Measurements from ENCODE around the gene SLA2. TPM values are rescaled to one million over a fixed set of nuclear protein-coding genes. Genes with fewer than 3 reads are reported as not detected.
"Not testable (repeated sequence)": the region's sequence is repeated elsewhere in the genome, so short reads cannot be mapped to it uniquely, and the experiment has no call there.

The SLA2 gene, protein sequence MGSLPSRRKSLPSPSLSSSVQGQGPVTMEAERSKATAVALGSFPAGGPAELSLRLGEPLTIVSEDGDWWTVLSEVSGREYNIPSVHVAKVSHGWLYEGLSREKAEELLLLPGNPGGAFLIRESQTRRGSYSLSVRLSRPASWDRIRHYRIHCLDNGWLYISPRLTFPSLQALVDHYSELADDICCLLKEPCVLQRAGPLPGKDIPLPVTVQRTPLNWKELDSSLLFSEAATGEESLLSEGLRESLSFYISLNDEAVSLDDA
- under 0.01 TPM for total RNA-seq

DNA sequence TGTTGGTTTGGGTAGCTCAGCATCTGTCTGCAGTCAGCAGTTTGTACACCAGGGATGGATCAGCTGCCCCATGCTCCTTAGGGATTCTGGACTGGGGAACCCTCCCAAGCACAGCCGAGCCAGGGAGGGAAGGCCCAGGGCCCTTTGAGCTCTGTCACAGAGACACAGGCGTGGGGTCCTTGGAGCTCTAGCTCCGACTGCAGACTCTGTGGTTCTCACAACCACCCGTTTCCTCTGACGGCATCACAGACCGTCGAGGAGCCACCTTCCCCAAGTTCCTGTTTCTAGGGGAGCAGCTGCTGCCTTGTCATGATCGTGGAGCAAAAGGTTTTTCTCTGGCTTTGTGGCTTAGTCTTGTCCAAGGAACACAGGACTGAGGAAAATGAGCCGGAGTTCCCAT lies at the start of gene SLA2:
Gene SLA2 (minus strand): TSS at position 199 of the 400 bp plus-strand sequence. CDS start 4,861 bp downstream, outside the sequence.
- FAIRE-seq (no peak), DNase-seq (ENCODE audit: low spot score in 2 of 2) (no peak)

DNA sequence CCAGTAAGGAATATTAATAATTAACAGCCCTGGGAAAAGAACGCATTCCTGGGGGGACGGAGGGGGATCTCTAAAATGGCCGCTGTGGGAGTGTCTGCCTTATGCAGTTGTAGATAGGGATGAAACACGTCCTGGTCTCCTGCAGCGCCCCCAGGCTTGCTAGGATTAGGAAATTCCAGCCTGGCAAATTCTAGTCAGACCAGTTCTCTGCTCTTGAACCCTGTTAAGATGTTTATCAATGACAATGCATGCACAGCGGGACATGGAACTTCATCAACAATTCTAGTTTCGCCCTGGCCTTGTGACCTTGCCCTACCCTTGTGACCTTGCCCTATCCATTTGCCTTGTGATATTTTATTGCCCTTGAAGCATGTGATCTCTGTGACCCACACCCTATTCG lies 49.5 kb upstream of the SLA2 start:
- DNase-seq (ENCODE audit: low spot score in 2 of 2); FAIRE-seq: not testable (repeated sequence)

DNA sequence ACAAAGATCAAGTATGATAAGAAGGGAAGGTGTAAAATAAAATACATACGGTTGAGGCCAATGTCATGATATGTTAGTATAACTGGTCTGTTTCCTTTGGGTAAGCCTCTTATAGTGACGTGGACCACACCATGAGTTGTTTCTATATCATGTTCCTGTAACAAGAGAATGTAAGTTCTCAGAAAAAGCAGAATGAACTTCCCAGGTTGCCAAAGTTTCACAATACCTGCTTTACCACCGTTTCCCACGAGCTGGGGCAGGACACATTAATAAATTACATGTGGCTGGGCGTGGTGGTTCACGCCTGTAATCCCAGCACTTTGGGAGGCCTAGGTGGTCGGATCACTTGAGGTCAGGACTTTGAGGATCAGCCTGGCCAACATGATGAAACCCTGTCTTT lies 42.6 kb upstream of the SLA2 start:
- no peak for FAIRE-seq
- DNase-seq (ENCODE audit: low spot score in 2 of 2): no peak

DNA sequence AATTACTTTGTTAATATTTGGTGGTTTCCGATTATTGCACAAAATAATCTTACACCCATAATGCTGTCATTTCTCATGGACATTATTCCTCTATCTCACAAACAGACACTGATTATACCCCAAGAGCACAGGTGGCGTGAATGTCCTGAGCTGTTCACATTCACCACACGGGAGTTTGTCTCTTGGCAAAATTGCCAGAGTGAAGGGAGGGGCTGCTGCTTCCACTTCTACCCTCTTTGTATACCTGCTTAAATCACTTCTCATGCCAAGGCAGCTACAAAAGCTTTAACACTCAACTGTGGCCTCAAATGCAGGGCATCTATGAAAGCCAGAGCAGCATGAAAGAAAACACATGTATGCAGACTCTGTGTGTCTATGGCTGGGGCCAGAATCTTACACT lies 41.9 kb upstream of the SLA2 start:
- no peak for DNase-seq (ENCODE audit: low spot score in 2 of 2)
- FAIRE-seq: no peak

DNA sequence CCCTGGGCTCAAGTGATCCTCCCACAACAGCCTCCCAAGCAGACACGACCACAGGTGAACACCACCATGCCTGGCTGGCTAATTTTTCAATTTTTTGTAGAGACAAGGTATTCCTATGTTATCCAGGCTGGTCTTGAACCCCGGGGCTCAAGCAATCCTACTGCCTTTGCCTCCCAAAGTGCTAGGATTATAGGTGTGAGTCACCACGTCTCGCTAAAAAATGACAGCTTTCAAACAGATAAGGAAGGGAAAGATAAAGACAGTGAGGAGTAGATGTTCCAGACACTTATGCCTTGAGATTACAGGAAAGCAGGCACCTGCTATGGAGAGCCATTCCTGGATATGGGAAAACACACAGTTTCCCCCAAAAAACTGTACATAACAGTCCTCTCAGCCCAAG lies 40.9 kb upstream of the SLA2 start:
- FAIRE-seq (no peak), DNase-seq (ENCODE audit: low spot score in 2 of 2) (no peak)

DNA sequence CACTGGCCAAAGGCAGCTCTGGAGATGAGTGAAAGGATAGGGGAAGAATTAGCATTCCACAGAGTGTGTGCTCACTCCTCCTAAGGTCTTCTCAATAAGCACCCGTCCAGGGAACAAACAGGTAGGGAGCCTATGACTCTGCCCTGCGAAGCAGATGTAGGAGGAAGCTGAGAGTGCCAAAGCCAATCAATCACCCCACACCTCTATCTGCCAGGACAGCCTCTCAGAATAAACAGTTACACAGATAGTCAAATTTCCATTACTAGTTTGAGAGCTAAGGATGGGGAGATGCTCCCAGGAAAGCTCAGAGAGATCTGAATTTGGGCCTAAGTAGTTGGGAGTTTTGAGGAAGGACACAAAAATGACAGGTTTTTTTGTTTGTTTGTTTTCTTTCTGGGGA lies 40.5 kb upstream of the SLA2 start:
- no peak for DNase-seq (ENCODE audit: low spot score in 2 of 2)
- no peak for FAIRE-seq

DNA sequence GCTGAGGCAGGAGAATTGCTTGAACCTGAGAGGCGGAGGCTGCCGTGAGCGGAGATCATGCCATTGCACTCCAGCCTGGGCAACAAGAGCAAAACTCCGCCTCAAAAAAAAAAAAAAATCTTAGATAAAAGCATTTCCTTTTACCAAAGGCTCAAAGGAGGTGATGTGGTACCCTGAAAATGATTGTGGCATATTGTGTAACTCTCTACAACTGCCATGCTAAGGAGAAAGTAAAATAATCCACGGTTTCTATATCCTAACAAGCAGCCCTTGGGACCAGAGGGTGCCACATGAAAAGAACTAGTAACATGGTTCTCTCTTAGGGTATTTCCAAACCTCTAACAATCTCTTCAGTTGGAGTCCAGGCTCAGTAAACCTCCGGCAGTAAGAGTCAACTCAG lies 38.8 kb upstream of the SLA2 start:
- no peak for FAIRE-seq
- DNase-seq (ENCODE audit: low spot score in 2 of 2): no peak

DNA sequence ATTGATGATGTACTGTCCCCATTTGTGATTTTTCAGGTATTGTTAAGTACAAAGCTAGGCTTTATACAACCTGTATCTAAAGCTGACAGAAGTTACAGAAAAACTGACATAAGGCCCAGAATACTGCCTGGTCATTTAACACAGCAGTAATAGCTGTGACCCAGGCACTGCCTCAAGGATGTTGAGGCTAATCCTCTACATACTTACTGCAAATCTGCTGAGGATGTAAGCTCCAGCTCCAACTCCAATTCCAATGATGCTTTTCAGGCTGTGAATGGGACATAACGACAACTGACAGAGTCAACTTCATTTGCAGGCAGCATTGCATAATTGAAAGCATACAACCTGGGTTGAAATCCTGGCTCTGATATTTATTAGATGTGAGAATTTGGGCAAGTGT lies 36.3 kb upstream of the SLA2 start:
- DNase-seq (ENCODE audit: low spot score in 2 of 2) (no peak), FAIRE-seq (no peak)

DNA sequence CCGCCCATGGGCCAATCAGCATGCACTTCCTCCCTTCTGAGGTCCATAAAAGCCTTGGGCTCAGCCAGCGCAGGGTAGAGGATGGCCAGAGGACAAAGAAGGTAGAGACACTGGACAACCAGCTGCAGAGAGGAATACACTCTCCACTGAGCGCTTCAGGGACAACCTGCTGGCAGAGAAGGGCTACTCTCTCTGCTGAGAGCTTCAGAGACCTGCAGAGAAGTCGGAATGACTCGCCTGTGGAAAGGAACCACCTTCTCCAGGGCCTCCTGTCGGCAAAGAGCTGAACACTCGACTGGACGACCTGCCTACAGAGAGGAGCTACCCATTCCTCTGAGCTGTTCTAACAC lies 31.4 kb upstream of the SLA2 start:
- no peak for DNase-seq (ENCODE audit: low spot score in 2 of 2)
- no peak for FAIRE-seq

DNA sequence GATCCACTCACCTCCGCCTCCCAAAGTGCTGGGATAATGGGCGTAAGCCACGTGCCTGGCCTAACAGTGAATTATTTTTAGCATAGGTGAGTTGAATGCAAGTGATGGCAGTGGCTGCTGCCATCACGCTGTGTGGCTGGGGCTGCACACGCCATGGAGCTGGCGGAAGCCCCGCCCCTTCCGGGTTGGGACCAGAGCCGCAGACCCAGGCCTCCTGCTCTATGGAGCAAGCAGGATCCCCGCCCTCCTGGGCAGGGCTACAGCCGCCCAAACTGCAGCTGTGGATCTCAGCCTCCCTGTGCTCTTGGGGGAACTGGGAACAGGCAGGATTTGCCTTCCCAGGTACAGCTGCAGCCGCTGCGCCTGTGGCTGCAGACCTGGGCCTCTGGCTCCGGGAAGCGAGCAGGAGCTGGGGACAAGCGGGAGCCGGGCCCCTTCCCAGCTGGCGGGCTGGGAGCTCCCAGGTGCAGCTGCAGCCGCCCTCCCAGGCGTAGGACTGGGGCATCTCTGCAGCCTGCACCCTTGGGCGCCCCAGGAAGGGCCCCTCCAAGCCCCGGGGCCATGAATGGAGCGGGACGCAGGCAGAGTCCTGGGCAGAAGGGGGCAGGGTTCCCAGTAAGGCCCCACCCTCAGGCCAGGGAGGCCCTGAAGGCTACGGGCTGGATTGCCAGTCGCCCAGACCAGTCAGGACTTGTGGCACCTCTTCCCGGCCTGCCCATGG lies 30.9 kb upstream of the SLA2 start:
- FAIRE-seq: no peak
- DNase-seq (ENCODE audit: low spot score in 2 of 2): no peak

DNA sequence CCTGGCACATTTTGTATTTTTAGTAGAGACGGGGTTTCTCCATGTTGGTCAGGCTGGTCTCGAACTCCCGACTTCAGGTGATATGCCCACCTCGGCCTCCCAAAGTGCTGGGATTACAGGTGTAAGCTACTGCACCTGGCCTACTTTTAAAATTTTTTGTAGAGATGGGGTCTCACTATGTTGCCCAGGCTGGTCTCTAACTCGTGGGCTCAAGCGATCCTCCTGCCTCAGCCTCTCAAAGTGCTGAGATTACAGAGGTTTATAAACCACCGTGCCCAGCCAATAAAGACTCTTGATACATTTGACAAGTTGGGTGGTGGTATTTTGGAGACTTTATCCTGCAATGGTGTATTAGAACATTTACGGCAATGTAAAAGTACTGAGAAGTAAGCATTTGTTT lies 29.5 kb upstream of the SLA2 start:
- FAIRE-seq; DNase-seq (ENCODE audit: low spot score in 2 of 2): not testable (repeated sequence)

DNA sequence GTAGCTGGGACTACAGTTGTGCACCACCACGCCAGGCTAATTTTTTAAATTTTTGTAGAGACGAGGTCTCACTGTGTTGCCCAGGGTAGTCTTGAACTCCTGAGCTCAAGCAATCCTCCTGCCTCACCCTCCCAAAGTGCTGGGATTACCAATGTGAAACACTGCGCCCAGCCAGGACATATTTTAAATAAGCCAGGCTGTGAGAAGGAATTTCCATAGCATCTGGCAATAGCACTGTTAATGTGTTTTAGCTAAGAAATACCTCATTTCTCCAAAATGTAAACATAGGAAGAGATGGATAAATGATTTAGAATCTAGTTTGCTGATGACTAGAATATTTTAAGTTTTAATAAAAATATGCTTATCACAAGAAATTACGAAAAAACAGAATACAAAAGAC lies 27.0 kb upstream of the SLA2 start:
- no peak for FAIRE-seq
- DNase-seq (ENCODE audit: low spot score in 2 of 2): no peak

DNA sequence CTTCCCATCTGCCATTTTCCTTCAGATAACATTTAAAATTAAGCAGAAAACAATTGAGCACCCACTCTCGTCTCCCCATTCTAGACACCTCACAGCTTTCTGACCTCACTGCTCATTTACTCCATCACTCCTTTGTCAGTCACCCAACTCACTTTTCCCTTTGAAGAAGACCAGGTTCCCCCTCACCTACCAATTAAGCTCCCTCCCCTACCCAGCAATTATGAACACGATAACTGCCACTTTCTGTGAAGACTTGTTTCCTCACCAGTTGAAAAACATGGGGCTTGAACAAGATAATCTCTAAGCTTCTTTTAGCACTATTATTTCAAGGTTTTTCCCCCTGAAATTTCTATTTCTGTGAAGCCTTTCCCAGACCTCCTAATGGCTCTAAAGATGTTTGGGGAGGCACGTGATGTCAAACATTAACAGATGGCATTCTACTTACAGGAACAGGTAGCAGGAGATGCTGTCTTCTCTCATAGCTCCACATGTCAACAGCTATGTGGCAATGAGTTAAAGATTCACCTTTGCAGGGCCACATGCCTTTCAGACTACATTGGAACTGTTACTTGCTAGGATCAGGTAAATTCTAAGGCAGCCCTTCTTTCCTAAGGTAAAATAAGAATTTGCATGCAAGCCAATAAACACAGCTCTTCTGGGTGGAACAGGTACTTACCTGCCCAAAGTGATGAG lies 24.8 kb upstream of the SLA2 start:
- no peak for FAIRE-seq
- DNase-seq (ENCODE audit: low spot score in 2 of 2): no peak

DNA sequence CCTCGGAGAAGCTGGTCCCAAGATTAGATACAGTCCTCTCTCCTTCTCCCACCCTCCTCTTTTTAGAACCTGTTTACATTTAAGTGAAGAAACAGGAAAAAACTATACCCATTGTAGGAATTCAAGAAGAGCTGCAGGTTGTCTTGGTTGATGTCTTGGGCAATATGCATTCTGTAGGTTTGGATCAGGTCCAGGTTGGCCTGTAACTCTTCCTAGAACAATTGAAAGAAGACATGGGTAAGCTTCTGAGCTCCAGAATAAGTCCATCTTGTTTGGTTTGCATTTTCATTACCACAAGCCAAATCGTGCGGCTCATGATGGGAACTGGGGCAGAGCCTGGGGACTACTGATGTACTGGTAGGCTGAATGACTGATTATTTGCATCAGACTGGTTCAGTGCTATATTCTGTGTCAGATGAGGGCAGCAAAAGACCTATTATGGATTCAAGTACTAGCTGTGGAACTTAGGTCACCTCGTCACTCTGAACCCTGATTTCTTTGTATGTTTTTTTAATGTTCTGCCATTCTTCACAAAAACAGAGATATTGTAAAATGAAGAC lies 20.3 kb upstream of the SLA2 start:
- FAIRE-seq (no peak), DNase-seq (ENCODE audit: low spot score in 2 of 2) (no peak)

DNA sequence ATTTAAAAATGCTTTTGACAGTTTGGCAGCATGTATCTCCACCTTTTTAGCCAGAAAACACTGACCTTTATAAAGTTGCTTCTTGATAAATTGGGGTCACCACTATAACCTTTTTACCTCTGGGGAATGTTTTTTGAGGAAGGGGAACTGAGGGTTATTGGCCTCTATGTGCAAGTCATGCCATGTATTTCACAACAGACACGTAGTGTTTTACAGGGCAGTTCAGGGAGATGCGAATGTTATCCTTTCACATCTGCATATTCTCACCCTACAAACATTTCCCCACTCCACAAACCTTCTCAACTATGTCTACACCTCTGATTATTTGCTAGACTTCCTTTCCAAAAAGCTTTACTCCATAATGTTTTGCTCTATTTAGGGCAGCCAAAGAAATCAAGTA lies 17.0 kb upstream of the SLA2 start:
- DNase-seq (ENCODE audit: low spot score in 2 of 2) (no peak), FAIRE-seq (no peak)

DNA sequence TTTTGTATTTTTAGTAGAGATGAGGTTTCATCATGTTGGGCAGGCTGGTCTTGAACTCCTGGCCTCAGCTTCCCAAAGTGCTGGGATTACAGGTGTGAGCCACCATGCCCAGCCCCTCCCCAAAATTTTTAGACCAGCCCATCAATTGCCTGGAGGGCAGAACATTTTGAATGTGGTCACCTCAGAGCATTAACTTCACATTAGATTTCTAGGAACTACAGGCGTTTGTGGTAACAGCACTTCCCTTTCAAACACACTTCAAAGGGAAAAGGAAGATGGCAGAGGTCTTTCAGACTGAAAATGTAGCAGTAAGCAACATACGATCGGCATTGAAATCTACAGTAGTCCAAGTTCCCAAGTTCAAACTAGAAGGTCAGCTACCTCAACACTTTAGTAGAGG lies 12.3 kb upstream of the SLA2 start:
- DNase-seq (ENCODE audit: low spot score in 2 of 2): no peak
- no peak for FAIRE-seq

DNA sequence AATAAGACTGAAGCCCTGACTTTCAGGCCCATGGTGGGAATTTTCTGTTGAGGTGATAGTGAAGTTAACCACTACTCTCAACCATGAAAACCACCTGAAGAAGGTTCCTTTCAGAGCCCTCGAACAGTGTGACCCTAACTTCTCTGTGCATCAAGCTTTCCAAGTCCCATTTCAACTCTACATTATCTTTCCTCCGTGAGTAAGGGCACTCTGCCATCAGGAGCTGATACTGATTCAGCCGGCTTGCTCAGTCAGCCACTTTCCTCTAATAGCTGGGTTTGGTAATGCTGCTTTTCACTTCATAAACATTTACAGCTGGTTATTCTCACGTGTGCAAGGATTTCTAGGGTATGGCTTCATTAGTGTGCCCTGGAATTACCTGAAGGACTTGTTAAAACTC lies 10.7 kb upstream of the SLA2 start:
- FAIRE-seq (no peak), DNase-seq (ENCODE audit: low spot score in 2 of 2) (no peak)

DNA sequence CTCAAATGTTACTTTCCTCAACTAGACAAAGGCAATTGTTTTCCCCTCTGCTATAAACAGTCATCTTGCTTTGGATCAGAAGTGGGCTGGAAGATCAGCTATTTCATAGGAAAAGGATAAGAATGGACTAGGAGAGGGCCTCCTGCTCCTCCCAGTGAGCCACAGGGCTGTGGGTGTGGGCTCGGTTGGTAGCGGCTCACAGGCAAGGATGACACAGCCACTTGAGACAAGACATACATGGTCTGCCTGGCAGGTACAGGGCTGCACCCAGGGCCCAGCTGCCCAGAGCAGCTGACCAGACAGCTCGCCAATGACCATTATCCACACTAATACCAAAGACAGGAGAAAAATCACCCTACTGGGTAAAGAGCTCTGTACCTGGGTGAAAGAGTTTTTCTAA lies 9.0 kb upstream of the SLA2 start:
- FAIRE-seq (no peak), DNase-seq (ENCODE audit: low spot score in 2 of 2) (no peak)

DNA sequence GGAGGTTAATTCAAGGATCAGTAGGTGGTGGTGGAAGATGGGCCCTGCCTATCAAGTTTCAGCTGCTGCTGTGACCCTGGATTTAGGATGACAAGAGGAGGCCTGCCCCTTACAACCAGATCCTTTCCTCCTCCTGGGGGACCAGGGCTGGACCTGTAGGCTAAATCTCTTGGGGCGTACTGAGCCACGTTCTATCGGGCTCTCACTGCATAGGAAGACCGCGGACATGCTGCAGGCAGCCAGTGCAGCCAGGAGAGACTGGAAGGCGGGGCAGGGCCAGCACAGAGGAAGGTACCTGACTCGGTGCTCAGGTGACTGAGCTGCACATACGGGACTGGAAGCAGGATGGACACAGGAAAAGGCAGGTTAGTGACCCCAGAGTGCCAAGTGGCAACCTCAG lies 8.5 kb upstream of the SLA2 start:
- DNase-seq (ENCODE audit: low spot score in 2 of 2) (no peak), FAIRE-seq (no peak)

DNA sequence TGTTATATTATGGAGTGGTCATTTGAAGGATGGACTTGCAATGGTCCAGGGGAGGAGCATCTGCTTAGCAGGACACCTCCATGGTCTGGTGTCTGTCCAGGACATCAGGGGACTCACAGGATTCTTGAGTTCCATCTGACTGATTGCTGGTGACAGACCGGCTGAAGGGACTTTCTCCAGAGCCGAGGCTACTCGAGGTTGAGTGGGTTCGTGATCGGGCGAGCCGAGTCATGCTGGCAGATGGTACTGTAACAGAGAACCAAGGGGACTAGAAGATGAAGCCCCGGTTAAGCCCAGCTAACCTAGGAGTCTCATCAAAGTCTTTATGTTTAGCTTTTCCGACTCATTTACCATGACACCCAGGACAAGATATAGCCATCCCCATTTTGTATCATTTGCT lies 7.5 kb upstream of the SLA2 start:
- DNase-seq (ENCODE audit: low spot score in 2 of 2) (no peak), FAIRE-seq (no peak)

Measured in frontal cortex (tissue), 4 donors.